Loucy (cell line): ENCODE measurements around the gene CAMKV.

Experiments
- H2AFZ ChIP-seq: fragments of 200-600 bp; sonication (generic); 2 replicates; pipeline ENCODE4 v1.6.0; 2016; ENCODE audit warnings: antibody characterized with exemption, mild to moderate bottlenecking, low read length, moderate library complexity
- H3F3A ChIP-seq: fragments of 200-600 bp; 2 replicates; pipeline ENCODE4 v1.6.0; 2016; ENCODE audit warnings: antibody characterized with exemption, low read depth, mild to moderate bottlenecking
- H3K27me3 ChIP-seq: fragments of 200-600 bp; sonication (generic); 2 replicates; pipeline ENCODE4 v1.6.1; 2014; ENCODE audit warnings: low read length, mild to moderate bottlenecking; ENCODE audit not compliant: insufficient read depth, poor library complexity, severe bottlenecking
- H3K36me3 ChIP-seq: fragments of 200-600 bp; sonication (generic); 2 replicates; pipeline ENCODE4 v1.6.1; 2016; ENCODE audit warnings: low read length; ENCODE audit not compliant: insufficient read depth
- H3K4me1 ChIP-seq: fragments of 200-600 bp; sonication (generic); 2 replicates; pipeline ENCODE4 v1.5.1; 2014; ENCODE audit warnings: low read length, mild to moderate bottlenecking; ENCODE audit not compliant: insufficient read depth, poor library complexity, severe bottlenecking
- H3K4me2 ChIP-seq: fragments of 200-600 bp; sonication (generic); 2 replicates; pipeline ENCODE4 v1.6.0; 2014; ENCODE audit warnings: antibody characterized with exemption, low read length, low read depth, mild to moderate bottlenecking; ENCODE audit not compliant: poor library complexity, severe bottlenecking
- H3K4me3 ChIP-seq: fragments of 200-600 bp; sonication (generic); 2 replicates; pipeline ENCODE4 v1.5.1; 2014; ENCODE audit warnings: low read length, mild to moderate bottlenecking, mixed read lengths; ENCODE audit not compliant: poor library complexity, severe bottlenecking
- H3K79me2 ChIP-seq: fragments of 200-600 bp; sonication (generic); 2 replicates; pipeline ENCODE4 v1.6.1; 2014; ENCODE audit warnings: low read length; ENCODE audit not compliant: insufficient read depth
- H3K9ac ChIP-seq: fragments of 200-600 bp; sonication (generic); 2 replicates; pipeline ENCODE4 v1.6.0; 2014; ENCODE audit warnings: mild to moderate bottlenecking, low read depth, low read length, moderate library complexity; ENCODE audit not compliant: poor library complexity, severe bottlenecking
- H3K9me2 ChIP-seq: fragments of 200-600 bp; sonication (generic); replicated peaks from 2 replicates; pipeline ENCODE4 v1.6.1; 2016; ENCODE audit warnings: low read depth, low read length, mixed read lengths
- H3K9me3 ChIP-seq: fragments of 200-600 bp; sonication (generic); 2 replicates; pipeline ENCODE4 v1.6.1; 2014; ENCODE audit warnings: mild to moderate bottlenecking, antibody characterized with exemption, low read length, low read depth; ENCODE audit not compliant: insufficient read depth
- H4K20me1 ChIP-seq: fragments of 200-600 bp; sonication (generic); 2 replicates; pipeline ENCODE4 v1.6.0; 2014; ENCODE audit warnings: antibody characterized with exemption, low read length, mild to moderate bottlenecking; ENCODE audit not compliant: insufficient read depth, poor library complexity, severe bottlenecking
- EZH2phosphoT487 ChIP-seq: fragments of 200-600 bp; IDR thresholded peaks from 2 replicates; pipeline ENCODE4 v1.6.1; 2018; ENCODE audit warnings: antibody characterized with exemption, mild to moderate bottlenecking, moderate library complexity, borderline replicate concordance
- TF ChIP-seq, protein P1 (sequence below): fragments of 200-600 bp; sonication (generic); conservative IDR thresholded peaks from 2 replicates; pipeline ENCODE4 v1.5.1; 2014; ENCODE audit warnings: mild to moderate bottlenecking, antibody characterized with exemption, low read length

CAMKV gene

DNA sequence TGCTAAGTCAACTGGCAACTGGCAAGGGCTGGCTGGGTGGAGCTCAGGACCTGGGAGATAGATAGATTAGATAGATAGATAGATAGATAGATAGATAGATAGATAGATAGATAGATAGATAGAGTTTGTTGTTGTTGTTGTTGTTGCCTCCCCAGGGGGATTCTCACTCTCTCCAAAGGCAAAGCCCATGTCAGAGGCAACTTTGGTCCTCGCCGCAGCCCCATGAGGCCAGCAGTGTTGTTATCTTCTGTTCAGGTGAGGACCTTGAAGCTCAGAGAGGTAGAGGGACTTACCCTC is 41.4 kb upstream of the CAMKV start:
- Histone ChIP-seq H4K20me1 (no peaks in the 10 kb centered on the region), H2AFZ (no peak overlapping the region), H3K9ac (no peak overlapping the region), H3K4me2 (no peak overlapping the region), H3K9me2 (no peaks in the 10 kb centered on the region), H3K27me3 (no peaks in the 10 kb centered on the region), H3K9me3 (no peaks in the 10 kb centered on the region), H3K36me3 (peaks cover 4% of the 10 kb centered on the region; the same call in 1 of the 2 replicates), H3F3A (no peaks in the 10 kb centered on the region), H3K4me1 (peaks cover 2% of the 10 kb centered on the region), H3K4me3 (no peak overlapping the region), H3K79me2 (no peaks in the 10 kb centered on the region)
- no peak for TF ChIP-seq EZH2phosphoT487
- TF ChIP-seq, protein P1, sequence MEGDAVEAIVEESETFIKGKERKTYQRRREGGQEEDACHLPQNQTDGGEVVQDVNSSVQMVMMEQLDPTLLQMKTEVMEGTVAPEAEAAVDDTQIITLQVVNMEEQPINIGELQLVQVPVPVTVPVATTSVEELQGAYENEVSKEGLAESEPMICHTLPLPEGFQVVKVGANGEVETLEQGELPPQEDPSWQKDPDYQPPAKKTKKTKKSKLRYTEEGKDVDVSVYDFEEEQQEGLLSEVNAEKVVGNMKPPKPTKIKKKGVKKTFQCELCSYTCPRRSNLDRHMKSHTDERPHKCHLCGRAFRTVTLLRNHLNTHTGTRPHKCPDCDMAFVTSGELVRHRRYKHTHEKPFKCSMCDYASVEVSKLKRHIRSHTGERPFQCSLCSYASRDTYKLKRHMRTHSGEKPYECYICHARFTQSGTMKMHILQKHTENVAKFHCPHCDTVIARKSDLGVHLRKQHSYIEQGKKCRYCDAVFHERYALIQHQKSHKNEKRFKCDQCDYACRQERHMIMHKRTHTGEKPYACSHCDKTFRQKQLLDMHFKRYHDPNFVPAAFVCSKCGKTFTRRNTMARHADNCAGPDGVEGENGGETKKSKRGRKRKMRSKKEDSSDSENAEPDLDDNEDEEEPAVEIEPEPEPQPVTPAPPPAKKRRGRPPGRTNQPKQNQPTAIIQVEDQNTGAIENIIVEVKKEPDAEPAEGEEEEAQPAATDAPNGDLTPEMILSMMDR, result no peak

- H4K20me1 ChIP-seq, result no peaks in the 10 kb centered on the region
- H3K79me2 ChIP-seq, result no peaks in the 10 kb centered on the region
- no peaks in the 10 kb centered on the region for H3F3A ChIP-seq
- H3K4me2 ChIP-seq, result no peak overlapping the region
- H3K4me3 ChIP-seq, result no peak overlapping the region
- H3K9me3 ChIP-seq, result no peaks in the 10 kb centered on the region
- no peak overlapping the region for H2AFZ ChIP-seq
- H3K27me3 ChIP-seq, result no peaks in the 10 kb centered on the region
- H3K36me3 ChIP-seq, result peaks cover 4% of the 10 kb centered on the region; the same call in 1 of the 2 replicates
- TF ChIP-seq EZH2phosphoT487, result no peak
- TF ChIP-seq, protein P1, result no peak
- peaks cover 6% of the 10 kb centered on the region for H3K4me1 ChIP-seq
- no peaks in the 10 kb centered on the region for H3K9me2 ChIP-seq
- H3K9ac ChIP-seq, result no peak overlapping the region
Observed at GRCh38 chr3:49910409-49911123, 40.9 kb upstream of the CAMKV start.

- Histone ChIP-seq H3K4me3 (no peak overlapping the region), H3K79me2 (no peaks in the 10 kb centered on the region), H3F3A (no peaks in the 10 kb centered on the region), H3K36me3 (peaks cover 4% of the 10 kb centered on the region; the same call in 1 of the 2 replicates), H3K9me2 (no peaks in the 10 kb centered on the region), H4K20me1 (no peaks in the 10 kb centered on the region), H2AFZ (no peak overlapping the region), H3K9me3 (no peaks in the 10 kb centered on the region), H3K27me3 (no peaks in the 10 kb centered on the region), H3K9ac (no peak overlapping the region), H3K4me2 (no peak overlapping the region), H3K4me1 (peaks cover 6% of the 10 kb centered on the region)
- TF ChIP-seq, protein P1, result no peak
- TF ChIP-seq EZH2phosphoT487, result no peak
Observed at GRCh38 chr3:49908373-49909199, 38.9 kb upstream of the CAMKV start.
